Mucosa of stomach (tissue), 1 donor: ENCODE measurements around the gene MAPK8IP1.

ENCODE experiments used
- H3K27me3 ChIP-seq: one replicate; pipeline ENCODE4 v1.7.0; 2013; ENCODE audit warnings: mild to moderate bottlenecking, low read length; ENCODE audit not compliant: control insufficient read depth, insufficient read depth
- H3K36me3 ChIP-seq: one replicate; pipeline ENCODE4 v1.7.0; 2013; ENCODE audit warnings: low read length; ENCODE audit not compliant: control insufficient read depth, insufficient read depth
- H3K4me1 ChIP-seq: one replicate; pipeline ENCODE4 v1.7.0; 2013; ENCODE audit warnings: mild to moderate bottlenecking, low read length; ENCODE audit not compliant: control insufficient read depth, insufficient read depth
- H3K4me3 ChIP-seq: one replicate; pipeline ENCODE4 v1.7.0; 2013; ENCODE audit warnings: low read length
- H3K9ac ChIP-seq: one replicate; pipeline ENCODE4 v1.7.0; 2013; ENCODE audit warnings: mild to moderate bottlenecking, low read length, moderate library complexity
- H3K9me3 ChIP-seq: one replicate; pipeline ENCODE4 v1.7.0; 2013; ENCODE audit warnings: mild to moderate bottlenecking, low read length, moderate library complexity; ENCODE audit not compliant: control insufficient read depth
- donor health status: Pancreatic carcinoma.

MAPK8IP1 gene

GRCh38 chr11:45869551-45869950 is 15.9 kb upstream of the MAPK8IP1 start:
- no peaks in the 10 kb centered on the region for H3K9me3 ChIP-seq
- no peak overlapping the region for H3K9ac ChIP-seq
- no peak overlapping the region for H3K4me3 ChIP-seq
- H3K4me1 ChIP-seq = no peaks in the 10 kb centered on the region
- H3K36me3 ChIP-seq = peaks cover 45% of the 10 kb centered on the region
- H3K27me3 ChIP-seq = no peaks in the 10 kb centered on the region

GRCh38 chr11:45870706-45871105 is 14.7 kb upstream of the MAPK8IP1 start:
- H3K9ac ChIP-seq = no peak overlapping the region
- H3K4me1 ChIP-seq = no peaks in the 10 kb centered on the region
- peaks cover 45% of the 10 kb centered on the region for H3K36me3 ChIP-seq
- H3K4me3 ChIP-seq = no peak overlapping the region
- H3K27me3 ChIP-seq = no peaks in the 10 kb centered on the region
- no peaks in the 10 kb centered on the region for H3K9me3 ChIP-seq

GRCh38 chr11:45871638-45872037 is 13.8 kb upstream of the MAPK8IP1 start:
- no peaks in the 10 kb centered on the region for H3K9me3 ChIP-seq
- no peaks in the 10 kb centered on the region for H3K4me1 ChIP-seq
- H3K4me3 ChIP-seq = no peak overlapping the region
- H3K27me3 ChIP-seq = no peaks in the 10 kb centered on the region
- no peak overlapping the region for H3K9ac ChIP-seq
- peaks cover 42% of the 10 kb centered on the region for H3K36me3 ChIP-seq

- no peaks in the 10 kb centered on the region for H3K27me3 ChIP-seq
- H3K9me3 ChIP-seq = no peaks in the 10 kb centered on the region
- H3K4me3 ChIP-seq = no peak overlapping the region
- no peaks in the 10 kb centered on the region for H3K4me1 ChIP-seq
- H3K9ac ChIP-seq = no peak overlapping the region
- peaks cover 35% of the 10 kb centered on the region for H3K36me3 ChIP-seq
Observed at GRCh38 chr11:45872651-45873356, 12.6 kb upstream of the MAPK8IP1 start.

DNA sequence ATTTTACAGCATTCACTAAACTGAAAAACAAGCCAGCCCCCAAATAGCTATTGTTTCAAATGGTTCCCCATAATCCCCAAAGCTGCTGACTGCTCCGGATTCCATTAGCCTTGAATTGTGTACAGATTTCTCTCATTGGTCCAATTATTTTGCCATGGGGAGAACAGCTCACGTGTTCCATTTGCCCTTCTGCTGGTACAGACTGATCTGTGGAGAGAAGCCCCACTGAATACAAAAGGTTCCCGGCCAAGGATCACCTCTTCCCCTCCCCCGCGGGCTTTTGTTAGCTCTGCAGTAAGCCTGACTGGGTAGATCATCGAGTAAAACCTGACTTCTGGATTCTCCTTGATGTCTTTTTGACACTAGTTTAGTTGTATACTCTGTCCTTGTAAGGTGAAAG is 9.1 kb upstream of the MAPK8IP1 start:
- no peak overlapping the region for H3K9ac ChIP-seq
- H3K36me3 ChIP-seq = peaks cover 11% of the 10 kb centered on the region
- H3K27me3 ChIP-seq = no peaks in the 10 kb centered on the region
- H3K4me3 ChIP-seq = no peak overlapping the region
- no peaks in the 10 kb centered on the region for H3K4me1 ChIP-seq
- no peaks in the 10 kb centered on the region for H3K9me3 ChIP-seq

- Histone ChIP-seq H3K9ac (no peak overlapping the region), H3K4me3 (no peak overlapping the region), H3K36me3 (peaks cover 6% of the 10 kb centered on the region), H3K27me3 (no peaks in the 10 kb centered on the region), H3K4me1 (no peaks in the 10 kb centered on the region), H3K9me3 (no peaks in the 10 kb centered on the region)
Observed at GRCh38 chr11:45877221-45877620, 8.2 kb upstream of the MAPK8IP1 start.

GRCh38 chr11:45877845-45878244 is 7.6 kb upstream of the MAPK8IP1 start:
- Histone ChIP-seq H3K9me3 (no peaks in the 10 kb centered on the region), H3K4me3 (no peak overlapping the region), H3K4me1 (no peaks in the 10 kb centered on the region), H3K9ac (no peak overlapping the region), H3K36me3 (peaks cover 6% of the 10 kb centered on the region), H3K27me3 (no peaks in the 10 kb centered on the region)

DNA sequence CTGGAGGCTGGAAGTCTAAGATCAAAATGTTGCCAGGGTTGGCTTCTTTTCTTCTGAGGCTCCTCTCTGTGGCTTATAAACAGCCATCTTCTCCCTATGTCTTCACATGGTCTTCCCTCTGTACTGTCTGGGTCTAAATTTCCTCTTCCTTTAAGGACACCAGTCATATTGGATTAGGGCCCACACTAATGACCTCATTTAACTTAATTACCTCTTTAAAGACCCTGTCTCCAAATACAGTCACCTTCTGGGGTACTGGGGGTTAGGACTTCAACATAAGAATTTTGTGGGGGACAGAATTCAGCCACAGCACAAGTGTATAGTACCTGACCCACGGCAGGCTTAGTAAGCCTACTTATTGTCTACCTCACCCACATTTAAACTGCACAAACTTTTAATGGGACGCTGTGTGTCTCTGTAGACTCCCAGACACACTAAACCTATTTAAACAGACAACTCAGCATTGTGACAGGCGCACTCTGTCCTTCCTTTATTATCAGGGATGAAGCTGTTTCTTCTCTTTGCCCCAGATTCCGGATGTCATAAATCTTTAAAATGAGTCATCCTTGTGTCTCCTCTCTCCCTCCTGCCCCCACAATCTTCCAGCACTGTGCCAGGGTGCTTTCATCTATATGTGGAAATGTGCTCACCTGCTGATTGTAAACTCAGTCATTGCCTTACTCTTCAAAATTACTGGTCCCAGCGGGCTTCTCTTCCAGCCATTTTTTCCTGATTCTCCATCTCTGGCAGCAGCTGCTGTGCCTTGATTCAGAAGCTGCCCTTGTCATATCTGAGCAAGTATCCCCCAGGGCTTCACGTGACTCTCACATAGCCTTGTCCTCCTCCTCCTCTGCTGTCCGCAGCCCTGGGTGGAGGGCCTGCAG is 5.4 kb upstream of the MAPK8IP1 start:
- Histone ChIP-seq H3K36me3 (peaks cover 6% of the 10 kb centered on the region), H3K4me1 (peaks cover 1% of the 10 kb centered on the region), H3K27me3 (no peaks in the 10 kb centered on the region), H3K4me3 (no peak overlapping the region), H3K9ac (no peak overlapping the region), H3K9me3 (no peaks in the 10 kb centered on the region)

DNA sequence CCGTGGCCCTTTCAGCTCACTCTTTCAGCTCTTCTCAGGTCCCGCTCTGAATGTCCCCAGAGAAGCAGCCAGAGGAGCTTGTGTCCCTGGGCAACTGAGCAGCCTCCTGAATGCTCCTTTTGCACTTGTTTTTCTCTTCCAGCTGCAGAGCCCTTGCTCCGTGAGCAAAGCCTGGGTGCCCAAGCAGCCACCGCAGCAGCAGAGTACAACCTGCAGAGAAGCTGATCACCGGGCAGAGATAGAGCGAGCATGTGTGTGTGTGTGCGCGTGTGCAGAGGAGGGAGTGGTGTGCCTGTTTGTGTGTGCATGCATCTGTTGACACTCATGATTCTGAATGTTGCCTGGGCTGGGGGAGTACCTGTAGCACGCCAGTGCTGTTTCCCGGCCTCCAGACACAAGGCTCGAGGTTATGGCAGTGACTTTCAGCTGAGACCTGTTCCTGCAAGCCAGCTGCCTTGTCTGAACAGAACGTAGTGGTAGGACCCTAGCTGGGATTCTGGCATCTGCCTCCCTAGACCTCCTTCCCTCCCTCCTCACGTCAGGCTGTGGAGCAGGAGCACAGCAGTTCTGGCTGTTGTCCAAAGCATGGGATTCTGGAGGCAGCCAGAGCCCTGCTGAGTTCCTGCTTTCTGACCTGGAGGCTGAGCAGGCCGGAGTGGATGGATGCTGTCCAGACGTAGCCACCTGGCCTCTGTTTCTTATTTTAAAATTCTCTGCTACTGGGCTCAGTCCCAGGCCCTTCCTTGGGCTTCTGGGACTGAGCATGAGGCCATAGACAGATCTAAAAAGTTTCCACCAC is 4.5 kb upstream of the MAPK8IP1 start:
- Histone ChIP-seq H3K4me3 (no peak overlapping the region), H3K9me3 (no peaks in the 10 kb centered on the region), H3K4me1 (peaks cover 4% of the 10 kb centered on the region), H3K9ac (no peak overlapping the region), H3K36me3 (peaks cover 6% of the 10 kb centered on the region), H3K27me3 (no peaks in the 10 kb centered on the region)

GRCh38 chr11:45881708-45882368 is 3.6 kb upstream of the MAPK8IP1 start:
- Histone ChIP-seq H3K27me3 (no peaks in the 10 kb centered on the region), H3K9me3 (no peaks in the 10 kb centered on the region), H3K36me3 (peaks cover 6% of the 10 kb centered on the region), H3K4me1 (peaks cover 4% of the 10 kb centered on the region), H3K9ac (no peak overlapping the region), H3K4me3 (no peak overlapping the region)

- Histone ChIP-seq H3K36me3 (peaks cover 6% of the 10 kb centered on the region), H3K9ac (no peak overlapping the region), H3K4me3 (no peak overlapping the region), H3K4me1 (peaks cover 4% of the 10 kb centered on the region), H3K9me3 (no peaks in the 10 kb centered on the region), H3K27me3 (no peaks in the 10 kb centered on the region)
Observed at GRCh38 chr11:45884596-45885185, 760 bp upstream of the MAPK8IP1 start.
